NCI-H748 (cell line): ENCODE results near the gene TCP11L2.
"Not testable (repeated sequence)": the region's sequence is repeated elsewhere in the genome, so short reads cannot be mapped to it uniquely, and the experiment has no call there.

Experiments used
- DNase-seq: peaks from one replicate; lab custom pipeline; 2025; ENCODE audit not compliant: unreplicated experiment; lab: John Stamatoyannopoulos, UW

TCP11L2 gene

DNA sequence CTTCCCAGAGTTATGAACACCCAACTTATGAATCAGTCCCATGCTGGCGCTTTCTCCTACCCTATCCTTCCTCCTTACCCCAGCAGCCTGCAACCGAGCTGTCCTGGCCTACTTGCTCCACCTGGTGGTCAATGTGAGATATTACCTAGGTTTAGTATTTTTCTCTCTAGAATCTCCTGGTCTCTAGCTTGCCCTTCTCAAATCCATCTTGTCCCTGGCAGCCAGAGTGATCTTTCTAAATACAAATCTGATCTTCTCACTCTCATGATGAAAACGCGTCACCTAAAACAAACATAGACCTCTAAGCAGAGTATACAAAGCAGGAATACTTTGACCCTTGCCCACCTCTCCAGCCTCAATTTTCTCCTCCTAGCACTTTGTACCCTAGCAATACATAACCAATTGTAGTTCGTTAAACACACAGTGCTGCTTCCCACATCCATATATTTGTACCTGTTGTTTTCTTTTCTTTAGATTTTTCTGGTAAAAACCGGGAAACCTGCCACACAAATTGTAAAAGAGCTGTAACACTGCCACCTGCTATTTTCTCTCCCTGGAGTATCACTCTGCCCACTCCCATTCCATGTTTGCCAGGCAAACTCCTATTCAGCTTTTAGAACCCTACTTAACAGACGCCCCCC lies 20.0 kb upstream of the TCP11L2 start:
- peak; percentile 65 for DNase-seq

DNA sequence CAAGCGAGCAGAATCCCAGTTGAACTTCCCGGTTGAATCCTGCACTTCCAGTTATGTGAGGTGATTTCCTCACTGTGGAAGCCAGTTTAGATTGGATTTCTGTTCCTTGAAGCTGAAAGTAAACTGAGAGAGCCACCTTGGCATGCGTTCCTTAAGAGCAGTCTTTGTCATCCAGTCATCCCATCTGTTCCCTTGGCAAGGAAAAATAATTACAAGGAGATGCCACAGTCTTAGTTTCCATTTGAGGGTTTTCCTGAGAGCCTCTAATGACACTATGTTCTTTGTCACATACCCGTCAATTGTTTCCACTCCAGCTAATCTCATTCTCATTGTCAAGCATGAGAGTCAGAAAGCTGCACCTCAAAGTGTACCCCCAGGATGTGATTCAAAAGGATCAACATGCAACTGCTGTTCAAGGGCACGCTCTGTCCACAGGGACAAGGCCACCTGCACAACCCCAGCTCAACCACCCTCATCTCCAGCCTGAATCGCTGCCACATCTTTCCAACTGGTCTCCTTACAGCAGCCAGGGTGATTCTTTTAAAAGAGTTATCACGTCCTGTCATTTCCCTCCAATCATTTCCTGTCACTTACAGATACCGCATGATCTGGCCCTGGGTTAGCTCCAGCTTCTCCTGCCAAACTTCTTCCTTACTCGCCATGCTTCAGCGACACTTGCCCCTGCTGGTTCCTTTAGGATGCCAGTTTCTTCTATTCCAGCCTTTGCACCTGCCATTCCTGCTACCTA lies 18.0 kb upstream of the TCP11L2 start:
- DNase-seq = no peak

DNA sequence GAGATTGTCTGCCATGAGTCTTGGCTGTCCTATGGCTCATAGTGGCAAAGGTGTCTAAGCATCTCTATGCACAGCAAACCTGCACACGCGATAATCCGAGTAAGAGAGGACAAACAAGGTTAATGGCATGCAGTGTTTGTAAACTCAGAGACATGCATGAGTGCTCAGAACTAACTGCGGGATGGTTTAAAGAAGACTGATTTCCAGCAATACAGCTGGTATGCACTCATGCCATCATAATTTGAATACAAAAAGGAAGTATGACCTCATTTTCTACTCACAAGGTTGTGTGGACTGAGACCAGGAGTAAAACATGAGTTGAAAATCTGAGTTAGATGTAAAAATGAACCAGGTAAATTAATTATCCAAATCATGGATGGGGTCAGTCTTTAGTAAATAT lies 16.6 kb upstream of the TCP11L2 start:
- peak; percentile 29 for DNase-seq

DNA sequence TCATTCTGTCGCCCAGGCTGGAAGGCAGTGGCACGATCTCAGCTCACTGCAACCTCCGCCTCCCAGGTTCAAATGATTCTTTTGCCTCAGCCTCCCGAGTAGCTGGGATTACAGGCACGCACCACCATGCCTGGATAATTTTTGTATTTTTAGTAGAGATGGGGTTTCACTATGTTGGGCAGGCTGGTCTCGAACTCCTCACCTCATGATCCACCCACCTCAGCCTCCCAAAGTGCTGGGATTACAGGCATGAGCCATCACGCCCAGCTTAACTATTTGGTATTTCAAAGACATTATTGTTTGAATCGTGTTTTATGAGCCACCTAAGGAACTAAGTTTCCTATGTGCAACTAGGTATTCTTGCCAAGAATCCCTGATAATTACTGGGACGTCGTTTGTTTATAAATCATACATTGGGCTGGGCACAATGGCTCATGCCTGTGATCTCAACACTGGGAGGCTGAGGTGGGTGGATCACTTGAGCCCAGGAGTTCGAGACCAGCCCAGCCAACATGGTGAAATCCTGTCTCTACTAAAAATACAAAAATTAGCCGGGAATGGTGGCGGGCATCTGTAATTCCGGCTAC lies 15.9 kb upstream of the TCP11L2 start:
- not testable (repeated sequence) for DNase-seq

DNA sequence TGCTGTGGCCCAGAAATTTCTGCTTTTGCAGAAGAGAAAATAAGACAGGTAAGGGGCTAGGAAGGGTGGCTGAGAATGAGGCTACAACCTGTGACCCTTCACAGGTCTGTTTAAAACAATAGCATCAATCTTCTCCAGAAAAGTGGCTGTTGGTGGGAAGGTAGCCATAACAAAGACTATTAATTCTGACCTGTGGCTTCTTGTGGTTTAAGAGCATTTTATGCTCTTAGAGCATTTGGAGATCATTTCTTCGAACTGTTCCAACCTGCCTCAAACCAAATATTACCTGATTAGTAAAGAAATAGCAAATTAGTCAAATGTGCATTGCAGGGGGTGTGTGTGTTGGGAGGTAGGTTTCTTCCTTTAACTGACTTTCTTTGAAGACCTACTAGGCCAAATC lies 15.2 kb upstream of the TCP11L2 start:
- no peak for DNase-seq

DNA sequence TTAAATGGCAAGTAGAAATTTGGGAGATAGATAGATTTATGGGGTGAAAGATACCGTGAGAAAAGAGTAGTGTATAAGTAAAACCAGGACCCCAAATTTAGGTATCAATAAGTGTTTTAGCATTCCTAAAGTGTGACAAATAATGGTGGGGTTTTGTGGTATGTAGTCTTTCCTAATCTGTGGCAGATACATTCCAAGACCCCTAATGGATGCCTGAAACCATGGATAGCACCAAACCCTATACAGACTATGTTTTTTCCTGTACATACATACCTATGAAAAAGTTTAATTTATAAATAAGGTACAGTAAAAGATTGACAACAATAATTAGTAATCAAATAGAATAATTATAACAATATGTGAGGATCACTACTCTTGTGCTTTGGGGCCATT lies 14.4 kb upstream of the TCP11L2 start:
- no peak for DNase-seq

DNA sequence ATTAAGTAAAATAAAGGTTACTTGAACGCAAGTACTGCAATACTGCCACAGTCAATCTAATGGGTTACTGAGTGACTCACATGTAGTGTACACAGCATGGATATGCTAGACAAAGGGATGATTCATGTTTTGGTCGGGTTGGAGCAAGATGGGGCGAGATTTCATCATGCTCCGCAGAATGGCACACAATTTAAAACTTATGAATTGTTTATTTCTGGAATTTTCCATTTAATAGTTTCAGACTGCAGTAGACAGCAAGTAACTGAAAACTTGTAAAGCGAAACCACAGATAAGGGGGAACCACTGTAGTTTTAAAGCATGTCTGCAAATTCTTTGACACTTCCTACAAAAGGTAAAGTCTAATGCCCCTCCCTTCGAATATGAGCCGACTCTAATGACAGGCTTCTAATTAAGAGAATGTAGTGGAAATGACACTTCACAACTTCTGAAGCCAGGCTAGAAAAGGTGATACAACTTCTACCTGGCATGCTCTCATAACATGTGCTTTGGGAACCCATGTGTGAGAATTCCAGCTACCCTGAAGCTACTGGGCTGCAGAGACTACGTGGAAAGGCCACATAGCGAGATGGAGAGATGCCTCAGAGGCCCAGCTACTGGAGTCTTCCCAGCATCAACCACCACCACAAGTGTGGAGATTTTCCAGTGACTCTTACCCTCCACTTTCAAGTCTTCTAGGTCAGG lies 13.9 kb upstream of the TCP11L2 start:
- DNase-seq = no peak

DNA sequence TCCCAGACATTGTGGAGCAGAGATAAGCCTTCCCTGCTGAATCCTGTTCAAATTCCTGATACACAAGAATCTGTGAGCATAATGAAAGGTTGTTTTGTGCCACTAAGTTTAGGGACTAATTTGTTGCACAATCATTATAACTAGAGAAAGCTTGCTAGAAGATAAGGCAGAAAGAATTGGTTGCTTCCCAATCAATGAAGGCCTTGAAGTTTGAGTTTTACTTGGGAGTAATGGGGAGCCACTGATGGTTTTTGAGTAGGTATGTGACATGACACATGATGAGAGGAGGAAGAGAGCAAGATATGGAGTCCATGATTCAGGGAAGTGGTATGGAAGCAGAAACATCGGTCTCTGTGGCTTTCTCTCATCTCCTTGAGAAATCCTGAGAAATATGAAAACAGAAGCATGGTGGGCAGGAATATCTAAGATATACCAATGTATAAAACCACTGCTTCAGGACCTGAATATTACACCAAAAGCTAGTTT lies 13.3 kb upstream of the TCP11L2 start:
- DNase-seq = no peak

DNA sequence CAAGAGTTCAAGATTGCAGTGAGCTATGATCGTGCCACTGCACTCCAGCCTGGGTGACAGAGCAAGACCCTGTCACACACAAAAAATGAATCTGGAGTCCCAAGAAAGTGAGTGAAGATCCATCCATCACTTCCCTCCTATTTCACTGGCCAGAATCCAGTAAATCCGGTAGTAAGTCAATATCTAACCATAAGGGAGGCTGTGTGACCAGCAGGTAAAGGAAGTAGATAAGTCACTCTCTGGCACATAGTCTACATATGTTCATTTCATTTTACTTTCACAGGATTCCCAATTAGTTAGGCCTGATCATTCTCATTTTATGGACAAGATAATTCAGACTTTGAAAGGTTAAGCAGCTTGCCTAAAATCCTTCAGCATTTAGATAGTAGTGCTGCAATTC lies 11.9 kb upstream of the TCP11L2 start:
- no peak for DNase-seq

DNA sequence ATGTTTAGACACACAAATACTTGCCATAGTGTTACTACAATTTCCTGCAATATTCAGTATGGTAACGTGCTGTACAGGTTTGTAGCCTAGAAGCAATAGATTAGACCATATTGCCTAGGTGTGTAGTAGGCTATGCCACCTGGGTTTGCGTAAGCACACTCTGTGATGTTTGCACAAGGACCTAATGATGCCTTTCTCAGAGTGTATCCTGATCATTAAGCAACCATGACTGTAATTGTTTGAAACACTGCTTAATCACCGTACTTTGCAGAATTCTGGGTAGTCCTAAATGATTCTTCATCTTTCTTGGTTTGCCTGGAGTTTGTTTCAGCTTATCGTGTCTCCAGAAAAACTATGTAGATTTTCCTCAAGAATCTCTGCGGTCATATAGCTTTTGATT lies 11.2 kb upstream of the TCP11L2 start:
- peak; percentile 87 for DNase-seq

DNA sequence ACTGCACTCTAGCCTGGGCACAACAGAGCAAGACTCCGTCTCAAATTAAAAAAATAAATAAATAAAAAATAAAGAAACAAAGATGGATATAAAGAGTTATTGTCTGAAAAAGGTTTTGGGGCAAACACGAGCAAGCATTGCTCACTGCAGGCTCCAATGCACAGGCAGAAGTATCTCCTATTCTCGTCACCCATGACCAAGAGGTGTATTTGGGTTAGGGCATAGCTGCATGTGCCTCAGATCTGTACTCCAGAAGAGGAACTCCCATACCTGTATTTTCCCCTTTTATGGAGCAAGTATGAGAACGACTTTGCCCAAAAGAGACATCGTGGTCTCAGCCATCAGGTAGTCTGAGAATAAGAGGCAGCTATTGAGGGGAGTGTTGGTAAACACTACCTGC lies 10.2 kb upstream of the TCP11L2 start:
- no peak for DNase-seq

DNA sequence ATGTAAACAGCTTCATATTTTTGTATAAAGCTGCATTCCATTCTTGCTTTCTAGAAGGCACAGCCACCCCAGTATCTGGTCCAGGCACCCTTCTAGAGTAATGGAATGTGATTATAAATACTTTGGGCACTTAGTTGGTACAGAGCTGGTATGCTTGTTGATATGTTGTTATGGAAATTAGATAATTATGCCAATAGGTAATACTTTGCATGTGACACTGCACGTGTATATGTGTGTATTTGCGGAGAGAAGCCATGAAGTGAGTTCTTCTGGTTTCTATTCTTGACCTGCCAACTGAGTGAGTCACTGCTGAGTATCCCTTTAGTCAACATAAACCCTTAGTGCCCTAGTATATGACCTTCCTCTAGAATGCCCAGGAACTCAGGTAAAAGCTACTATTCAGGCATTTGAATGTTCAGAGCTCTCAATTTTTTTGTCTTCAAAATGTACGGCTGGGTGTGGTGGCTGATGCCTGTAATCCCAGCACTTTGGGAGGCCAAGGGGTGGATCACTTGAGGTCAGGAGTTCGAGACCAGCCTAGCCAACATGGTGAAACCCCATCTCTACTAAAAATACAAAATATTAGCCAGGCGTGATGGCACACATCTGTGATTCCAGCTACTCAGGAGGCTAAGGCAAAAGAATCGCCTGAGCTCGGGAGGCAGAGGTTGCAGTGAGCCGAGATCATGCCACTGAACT lies 6.2 kb upstream of the TCP11L2 start:
- DNase-seq = no peak

DNA sequence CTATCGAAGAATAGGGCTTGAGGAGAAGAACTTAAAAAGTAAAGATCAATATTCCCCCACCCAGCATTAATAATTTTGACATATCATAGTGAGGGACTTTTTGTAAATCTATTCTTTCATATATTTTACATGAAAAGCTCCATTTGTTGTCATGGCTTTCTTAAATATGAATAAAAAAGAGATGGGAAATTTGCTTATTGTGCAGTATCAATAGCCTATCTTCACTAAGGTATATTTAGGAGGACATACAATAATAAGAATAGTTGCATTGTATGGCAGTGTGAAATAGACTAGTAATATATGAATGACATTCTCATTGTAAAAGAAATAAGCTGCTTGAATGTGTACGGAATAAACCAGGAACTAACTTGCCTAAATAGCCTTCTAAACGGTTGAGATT lies 5.5 kb upstream of the TCP11L2 start:
- DNase-seq = no peak

DNA sequence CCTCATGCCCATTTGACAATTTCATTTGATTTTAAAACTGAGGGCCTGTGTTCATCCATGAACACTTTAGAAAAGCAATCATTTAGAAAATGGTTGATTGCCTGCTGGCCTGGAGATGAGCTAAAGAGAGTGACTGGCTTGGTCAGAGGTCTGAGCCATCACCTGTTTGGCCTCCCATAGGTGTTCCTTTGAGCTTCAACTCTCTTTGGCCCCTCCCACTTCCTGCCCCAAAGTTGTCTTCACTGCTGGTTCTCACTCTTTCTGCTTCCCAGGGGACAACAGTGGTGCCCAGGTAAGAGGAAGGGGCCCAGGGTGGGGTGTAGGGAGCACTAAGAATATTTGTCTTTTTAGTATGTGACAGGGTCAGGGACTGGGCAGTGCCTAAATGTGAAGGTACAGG lies 4.9 kb upstream of the TCP11L2 start:
- DNase-seq = peak; percentile 13

DNA sequence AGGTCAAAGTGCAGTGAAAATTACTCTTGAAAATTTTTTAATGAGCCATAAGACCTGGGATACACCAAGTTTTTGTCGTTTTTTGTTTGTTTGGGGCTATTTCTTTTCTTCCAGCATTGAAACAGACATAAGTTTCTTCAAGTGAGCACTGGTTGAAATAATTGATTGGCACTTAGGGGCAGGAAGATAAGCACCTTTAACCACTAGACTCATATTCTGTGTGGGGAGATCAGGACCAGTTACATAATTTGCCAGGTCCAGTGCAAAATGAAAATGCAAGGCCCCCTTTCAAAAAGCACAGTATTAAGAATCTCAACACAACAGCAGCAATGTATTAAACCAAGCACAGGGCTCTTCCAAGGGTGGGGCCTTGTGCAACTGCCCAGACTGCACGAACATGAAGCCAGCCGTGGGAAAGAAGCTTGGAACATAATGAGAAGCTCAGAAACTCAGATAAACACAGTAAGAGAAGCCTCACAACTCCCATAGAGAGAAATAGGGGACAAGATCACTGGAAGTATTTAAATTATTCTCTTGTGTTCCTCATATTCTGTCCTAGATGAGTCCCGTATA lies 3.2 kb upstream of the TCP11L2 start:
- no peak for DNase-seq

DNA sequence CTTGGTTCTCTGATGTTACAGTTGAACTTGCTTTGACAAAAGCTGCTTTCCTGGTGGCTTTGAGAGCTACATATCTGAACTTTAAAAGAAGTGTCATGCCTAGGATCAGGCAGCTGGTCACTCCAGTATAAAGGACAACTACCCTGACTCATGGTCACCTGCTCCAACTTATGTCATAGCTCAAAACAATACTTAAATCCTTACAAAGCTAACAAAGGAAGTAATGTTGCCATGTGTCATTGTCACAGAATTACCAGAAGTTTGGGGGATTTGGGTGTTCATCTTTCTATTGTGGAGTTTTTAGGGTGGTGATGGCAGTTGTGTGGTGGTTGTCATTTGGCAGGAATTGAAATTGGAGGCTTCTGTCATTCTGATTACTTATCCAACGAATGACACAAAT lies 1.8 kb upstream of the TCP11L2 start:
- no peak for DNase-seq

DNA sequence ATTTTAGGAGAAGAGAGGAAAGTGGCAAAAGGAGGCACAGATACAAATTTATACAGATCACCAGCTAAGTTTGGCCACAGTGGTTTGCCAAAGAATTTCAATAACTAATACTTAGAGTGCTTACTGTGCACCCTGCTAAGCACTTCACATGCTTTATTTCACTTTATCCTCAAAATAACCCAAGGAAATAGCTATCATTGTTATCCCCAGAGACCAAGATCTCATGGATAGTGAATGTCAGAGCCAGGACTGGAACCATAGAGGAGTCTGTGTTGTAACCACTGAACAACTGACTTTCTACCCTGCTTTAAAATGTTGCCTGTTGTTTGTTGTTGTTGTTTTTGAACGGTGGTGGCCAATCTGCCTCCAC lies 1.3 kb upstream of the TCP11L2 start:
- no peak for DNase-seq

DNA sequence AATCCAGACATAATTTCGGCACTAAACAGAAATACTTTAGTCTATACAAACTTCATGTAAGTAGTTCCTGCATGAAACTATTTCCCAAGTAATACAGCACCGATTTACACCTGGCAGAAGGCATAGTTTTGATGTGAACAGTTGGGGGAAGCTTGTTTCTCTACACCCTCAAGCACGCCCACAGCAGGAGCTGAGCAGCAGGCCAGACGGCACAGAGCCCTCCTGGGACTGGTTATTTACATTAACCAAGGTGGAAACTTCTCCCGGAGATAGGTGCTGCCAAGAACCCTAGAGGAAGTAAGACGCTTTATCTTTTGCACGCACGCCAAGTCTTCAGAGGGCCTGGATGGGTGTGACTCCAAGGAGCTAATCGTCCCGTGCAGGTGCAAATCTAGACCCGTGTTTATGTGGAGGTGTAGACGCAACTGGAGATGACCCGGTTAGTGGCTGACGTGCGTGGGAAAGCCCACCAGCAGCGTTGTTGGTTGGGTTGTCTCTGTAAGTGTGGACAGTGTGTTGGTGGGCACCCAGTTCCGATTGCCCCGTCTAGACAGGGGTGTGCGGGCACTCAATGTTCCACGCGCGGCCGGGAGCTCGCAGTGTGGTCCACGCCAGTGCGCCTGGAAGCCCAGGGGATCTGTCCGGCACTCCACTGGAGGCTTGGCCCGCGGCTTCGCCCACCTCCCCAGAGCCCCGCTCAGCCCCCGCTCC lies 767 bp upstream of the TCP11L2 start:
- DNase-seq = peak; percentile 53

DNA sequence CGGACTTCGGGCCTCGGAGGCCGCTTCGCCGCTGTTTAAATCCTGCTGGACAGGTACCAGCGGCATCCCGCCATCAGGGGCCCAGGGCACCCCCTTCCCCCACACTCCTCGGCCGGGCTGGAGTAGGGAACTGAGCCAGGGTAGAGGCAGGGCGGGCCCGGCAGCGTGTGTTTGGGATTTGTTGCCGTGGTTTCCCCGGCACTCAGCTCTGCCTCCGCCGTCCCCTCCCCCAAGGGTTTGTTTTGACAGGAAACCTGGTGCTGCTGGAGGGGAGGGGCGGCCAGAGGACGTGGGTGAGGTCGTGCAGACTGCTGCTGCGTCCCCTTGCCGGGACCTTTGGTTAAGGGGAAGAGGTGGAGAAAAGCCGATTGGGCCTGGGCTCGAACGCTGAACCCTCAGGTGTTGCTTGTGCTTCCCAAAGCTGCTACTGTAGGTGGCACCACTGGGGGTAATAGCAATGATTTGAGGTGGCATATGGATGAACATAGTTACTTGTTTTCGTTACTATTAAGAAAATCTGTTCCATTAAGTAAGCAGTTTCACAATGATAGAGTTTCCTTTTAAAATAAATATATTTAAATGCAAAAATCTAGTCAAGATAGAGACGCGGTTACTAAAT lies 778 bp downstream of the TCP11L2 start:
- peak; percentile 90 for DNase-seq

DNA sequence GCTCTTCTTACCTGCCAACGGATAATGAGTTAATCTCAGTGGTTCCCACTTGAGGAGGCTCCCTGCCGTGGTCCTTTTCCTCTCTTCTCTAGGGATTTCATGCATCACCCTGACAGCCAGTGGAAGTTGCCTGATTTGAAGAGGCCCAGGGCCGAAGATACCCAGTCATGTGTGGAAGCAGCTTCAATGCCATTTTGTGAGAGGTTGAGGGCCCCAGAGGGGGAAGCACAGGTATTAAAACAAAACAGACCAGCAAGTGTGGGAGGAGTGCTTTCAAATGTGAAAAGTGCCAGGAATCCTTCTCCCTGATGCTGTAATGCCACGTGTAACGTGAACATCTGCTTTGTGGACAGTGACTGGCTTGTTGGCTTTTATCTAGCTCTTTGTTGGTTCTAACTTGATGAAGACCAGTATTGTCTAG lies 1.5 kb downstream of the TCP11L2 start:
- DNase-seq = no peak
